Neuron (in vitro differentiated cells): Measurements from ENCODE around the gene HMCN1.

Source experiments
- H2AFZ ChIP-seq: one replicate; pipeline ENCODE4 v1.6.1; 2013; ENCODE audit warnings: low read depth, mild to moderate bottlenecking, inconsistent platforms, low read length, moderate library complexity
- H3K27me3 ChIP-seq: one replicate; pipeline ENCODE4 v1.6.1; 2013; ENCODE audit warnings: low read length; ENCODE audit not compliant: insufficient read depth
- H3K36me3 ChIP-seq: one replicate; pipeline ENCODE4 v1.6.1; 2013; ENCODE audit warnings: low read length; ENCODE audit not compliant: insufficient read depth
- H3K4me1 ChIP-seq: one replicate; pipeline ENCODE4 v1.6.1; 2013; ENCODE audit warnings: low read length; ENCODE audit not compliant: insufficient read depth
- H3K4me3 ChIP-seq: 2 replicates; pipeline ENCODE4 v1.5.1; 2013; ENCODE audit warnings: mild to moderate bottlenecking, low read length, moderate library complexity
- H3K9me3 ChIP-seq: one replicate; pipeline ENCODE4 v1.6.1; 2013; ENCODE audit warnings: low read length

The HMCN1 gene

DNA sequence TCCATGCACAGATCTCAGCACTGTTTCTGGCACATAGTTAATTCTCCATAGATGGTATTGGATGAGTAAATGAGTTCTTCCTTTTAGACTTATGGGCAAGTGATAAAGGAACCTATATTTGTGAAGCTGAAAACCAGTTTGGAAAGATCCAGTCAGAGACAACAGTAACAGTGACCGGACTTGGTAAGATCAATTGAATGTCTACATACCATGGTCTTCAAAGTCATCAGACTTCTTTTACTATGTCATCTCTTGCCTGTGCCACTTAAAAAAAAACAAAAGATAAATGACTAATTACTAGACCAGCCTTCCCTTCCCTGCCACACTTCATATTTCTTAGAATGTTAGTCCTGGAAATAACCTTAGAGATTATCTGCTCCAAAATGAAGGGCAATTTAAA, 246.7 kb downstream of the HMCN1 start:
- Histone ChIP-seq H3K27me3 (no peaks in the 10 kb centered on the region), H2AFZ (no peak overlapping the region), H3K9me3 (no peaks in the 10 kb centered on the region), H3K4me3 (no peak overlapping the region), H3K4me1 (peaks cover 6% of the 10 kb centered on the region), H3K36me3 (no peaks in the 10 kb centered on the region)

DNA sequence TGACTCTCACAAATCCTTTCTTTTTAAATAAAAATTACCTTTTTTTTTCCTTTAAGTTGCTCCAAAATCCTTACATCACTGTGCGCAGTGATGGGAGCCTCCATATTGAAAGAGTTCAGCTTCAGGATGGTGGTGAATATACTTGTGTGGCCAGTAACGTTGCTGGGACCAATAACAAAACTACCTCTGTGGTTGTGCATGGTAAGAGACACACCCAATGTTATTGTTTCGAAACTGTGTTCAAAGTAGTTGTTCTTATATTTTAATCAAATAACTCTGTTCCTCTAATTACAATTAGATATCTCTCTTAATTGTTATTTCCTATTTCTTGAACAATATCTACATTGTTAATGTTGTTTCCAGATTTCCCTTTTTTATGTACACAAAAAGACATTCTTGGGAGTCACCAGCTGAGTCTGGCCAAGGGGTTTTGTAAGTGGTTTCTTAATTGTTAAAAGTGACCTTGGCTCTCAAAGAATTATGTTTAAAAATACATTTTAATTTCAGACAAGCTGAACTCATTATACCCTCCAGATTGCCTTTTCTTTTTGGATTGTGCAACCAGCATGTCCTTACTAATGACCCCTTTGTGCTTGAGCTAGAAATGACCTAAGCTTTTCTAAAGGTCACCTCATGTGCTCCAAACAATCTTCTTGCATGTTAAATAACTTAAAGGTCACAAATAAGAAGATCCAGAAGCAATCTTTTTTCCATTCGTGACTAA, 250.1 kb downstream of the HMCN1 start:
- no peak overlapping the region for H3K4me3 ChIP-seq
- H3K36me3 ChIP-seq, result no peaks in the 10 kb centered on the region
- no peak overlapping the region for H2AFZ ChIP-seq
- no peaks in the 10 kb centered on the region for H3K9me3 ChIP-seq
- no peaks in the 10 kb centered on the region for H3K27me3 ChIP-seq
- peaks cover 6% of the 10 kb centered on the region for H3K4me1 ChIP-seq

DNA sequence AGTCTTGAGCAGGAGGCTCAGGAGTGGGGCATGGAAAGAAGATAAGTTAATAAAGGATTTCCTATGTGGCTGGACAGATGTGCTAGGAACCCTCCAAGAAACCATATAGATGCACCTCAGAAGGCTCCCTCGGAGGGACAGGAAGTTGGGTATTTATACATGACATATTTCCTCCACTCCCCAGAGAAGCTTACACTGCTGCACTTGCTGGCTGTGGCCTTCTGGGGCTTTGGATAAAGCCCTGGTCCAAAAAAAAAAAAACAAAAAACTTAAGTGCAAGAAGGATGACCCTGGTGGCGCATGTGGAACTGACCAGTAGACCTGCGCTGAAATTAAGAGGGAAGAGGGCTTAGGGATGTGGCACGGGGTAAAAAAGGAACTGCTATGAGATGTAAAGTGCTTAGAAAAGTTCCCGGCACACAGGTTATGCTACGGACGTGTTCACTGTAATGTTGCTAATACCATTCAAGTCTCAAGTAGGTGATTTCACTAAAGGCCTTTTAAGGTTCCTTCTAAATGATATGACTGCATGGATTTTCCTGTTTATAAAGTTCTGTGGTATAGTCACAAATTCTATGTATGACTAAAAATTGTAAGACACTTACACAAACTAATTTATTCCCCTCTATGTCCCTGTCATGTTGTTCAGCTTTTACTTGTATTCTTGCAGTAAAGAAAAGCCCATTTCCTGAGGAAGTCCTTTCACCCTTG, 253.6 kb downstream of the HMCN1 start:
- H3K36me3 ChIP-seq, result no peaks in the 10 kb centered on the region
- no peak overlapping the region for H2AFZ ChIP-seq
- peaks cover 6% of the 10 kb centered on the region for H3K4me1 ChIP-seq
- no peak overlapping the region for H3K4me3 ChIP-seq
- H3K27me3 ChIP-seq, result no peaks in the 10 kb centered on the region
- H3K9me3 ChIP-seq, result no peaks in the 10 kb centered on the region

DNA sequence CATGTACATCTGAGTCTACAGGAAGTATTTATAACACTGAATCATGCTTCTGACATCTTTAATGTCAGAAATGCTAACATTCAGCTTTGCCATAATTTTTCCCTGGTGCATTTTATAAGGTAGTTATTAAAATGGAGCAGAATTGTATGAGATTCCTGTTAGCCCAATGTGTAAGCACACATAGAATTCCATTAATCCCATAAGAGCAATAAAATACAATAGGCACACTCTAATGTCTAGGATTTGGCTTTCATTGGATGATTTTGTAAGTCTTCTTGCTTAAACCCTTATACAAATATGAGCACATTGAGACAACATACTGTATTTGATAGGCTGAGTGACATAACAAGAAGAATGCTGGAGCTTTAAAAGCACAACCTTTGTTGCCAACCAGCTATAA, 256.4 kb downstream of the HMCN1 start:
- no peaks in the 10 kb centered on the region for H3K27me3 ChIP-seq
- no peaks in the 10 kb centered on the region for H3K4me1 ChIP-seq
- no peaks in the 10 kb centered on the region for H3K36me3 ChIP-seq
- H3K9me3 ChIP-seq, result no peaks in the 10 kb centered on the region
- no peak overlapping the region for H3K4me3 ChIP-seq
- H2AFZ ChIP-seq, result no peak overlapping the region

DNA sequence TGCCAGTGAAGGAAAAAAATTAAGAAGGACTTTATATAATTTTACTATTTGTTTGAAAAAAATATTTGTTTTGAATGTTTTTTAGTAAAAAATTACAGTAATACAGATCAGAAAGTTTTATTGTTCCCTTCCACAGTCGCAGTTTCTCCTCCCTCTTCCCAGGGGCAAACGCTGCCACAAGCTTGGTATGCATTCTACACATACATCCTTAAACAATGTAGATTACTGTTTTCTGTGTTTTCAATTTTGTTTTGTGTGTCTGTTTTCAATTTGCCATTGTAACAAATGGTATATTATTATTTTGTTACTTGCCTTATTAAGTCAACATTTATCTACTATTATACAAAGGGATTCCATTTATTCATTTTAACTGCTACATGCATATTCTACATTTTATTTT, 257.1 kb downstream of the HMCN1 start:
- H3K27me3 ChIP-seq, result no peaks in the 10 kb centered on the region
- H2AFZ ChIP-seq, result no peak overlapping the region
- no peaks in the 10 kb centered on the region for H3K36me3 ChIP-seq
- H3K9me3 ChIP-seq, result no peaks in the 10 kb centered on the region
- H3K4me3 ChIP-seq, result no peak overlapping the region
- no peaks in the 10 kb centered on the region for H3K4me1 ChIP-seq

DNA sequence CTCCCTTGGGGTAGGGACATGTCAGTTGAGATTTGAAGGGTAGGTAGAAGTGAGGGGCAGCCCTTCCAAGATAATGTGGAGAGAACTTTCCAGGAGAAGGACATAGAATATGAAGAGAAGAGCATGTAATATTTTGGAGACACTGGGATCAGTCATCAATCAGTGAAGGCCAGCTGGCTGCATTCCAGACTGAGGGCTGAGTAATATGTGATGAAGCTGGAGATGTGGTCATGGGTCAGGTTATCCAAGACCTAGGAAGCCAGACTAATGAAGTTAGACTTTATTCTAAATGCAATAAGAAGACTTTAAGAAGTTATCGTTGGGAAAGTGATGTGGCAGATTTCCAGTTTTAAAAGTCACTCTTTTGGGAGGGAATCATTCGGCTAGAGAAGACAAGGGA, 262.0 kb downstream of the HMCN1 start:
- H3K27me3 ChIP-seq, result no peaks in the 10 kb centered on the region
- no peak overlapping the region for H3K4me3 ChIP-seq
- no peaks in the 10 kb centered on the region for H3K9me3 ChIP-seq
- H3K36me3 ChIP-seq, result no peaks in the 10 kb centered on the region
- H2AFZ ChIP-seq, result no peak overlapping the region
- no peaks in the 10 kb centered on the region for H3K4me1 ChIP-seq

DNA sequence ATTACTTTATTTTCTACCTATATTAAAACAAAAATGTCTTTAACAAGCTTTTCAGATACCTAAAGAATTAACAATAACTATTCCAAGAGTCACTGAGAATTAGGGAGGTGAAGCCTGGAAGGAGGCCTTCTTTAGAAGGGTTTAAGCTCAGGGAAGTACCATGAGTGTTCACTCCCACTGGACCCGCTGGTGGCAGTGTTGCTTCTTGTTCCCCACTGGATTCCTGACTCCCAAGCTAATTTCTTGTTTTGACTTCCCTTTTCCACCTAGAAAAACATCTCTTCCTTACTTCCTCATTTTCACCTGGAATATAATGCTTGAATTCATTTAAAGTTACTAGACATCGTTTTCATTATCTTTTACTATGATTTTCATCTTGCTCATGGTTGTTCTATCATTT, 264.2 kb downstream of the HMCN1 start:
- H3K27me3 ChIP-seq, result no peaks in the 10 kb centered on the region
- H3K4me1 ChIP-seq, result no peaks in the 10 kb centered on the region
- no peaks in the 10 kb centered on the region for H3K9me3 ChIP-seq
- no peak overlapping the region for H3K4me3 ChIP-seq
- H3K36me3 ChIP-seq, result no peaks in the 10 kb centered on the region
- no peak overlapping the region for H2AFZ ChIP-seq

DNA sequence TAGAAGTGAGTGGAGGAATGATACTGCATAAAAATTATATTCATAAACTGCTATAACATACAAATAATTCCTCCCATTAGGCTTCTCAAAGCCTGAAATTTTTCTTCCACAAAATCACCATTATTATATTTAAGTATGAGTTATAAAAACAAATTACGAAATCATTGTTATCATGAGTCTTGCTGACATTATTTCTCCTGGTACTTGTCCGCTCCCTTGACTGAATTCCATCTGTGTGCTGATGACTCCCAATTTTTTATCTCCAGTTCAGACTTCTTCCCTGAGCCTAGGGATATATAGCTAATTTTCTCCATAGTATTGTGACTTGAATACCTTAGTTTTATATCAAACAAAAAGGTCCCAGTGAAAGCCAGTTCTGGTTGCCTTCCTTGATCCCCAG, 268.2 kb downstream of the HMCN1 start:
- H3K4me3 ChIP-seq, result no peak overlapping the region
- H3K9me3 ChIP-seq, result no peaks in the 10 kb centered on the region
- H3K27me3 ChIP-seq, result no peaks in the 10 kb centered on the region

DNA sequence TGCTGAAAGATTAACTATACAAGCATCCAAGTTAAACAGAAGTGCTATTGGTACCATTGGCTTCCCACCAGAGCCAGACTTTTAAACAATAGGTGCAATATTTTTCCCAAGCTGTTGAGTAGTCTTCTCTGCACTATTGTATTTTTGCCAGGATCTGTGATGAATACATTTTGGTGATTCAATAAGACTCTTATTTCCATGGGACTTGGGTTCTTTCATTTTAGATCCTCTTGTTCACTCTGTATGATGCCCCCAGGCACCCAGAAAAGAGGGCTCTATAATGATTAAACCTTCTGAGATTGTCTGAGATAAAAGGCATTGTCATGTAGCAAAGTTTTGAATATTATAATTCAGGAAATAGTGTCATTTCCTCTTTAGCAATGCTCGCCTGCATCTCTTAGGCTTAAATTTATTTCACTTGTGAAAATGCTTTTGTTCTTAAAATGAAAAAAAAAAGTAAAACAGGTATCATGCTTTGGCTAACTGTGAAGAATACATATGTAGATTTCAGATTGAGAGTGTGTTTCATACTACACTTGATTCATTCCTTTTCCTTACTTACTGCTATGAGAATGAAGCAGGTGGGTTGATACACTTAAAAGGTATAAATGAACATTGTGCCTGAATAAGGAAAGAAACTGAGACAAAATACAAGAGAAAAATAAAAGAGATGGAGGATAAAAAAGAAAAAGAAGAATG, 275.0 kb downstream of the HMCN1 start:
- Histone ChIP-seq H3K36me3 (no peaks in the 10 kb centered on the region), H3K9me3 (no peaks in the 10 kb centered on the region), H3K4me3 (no peak overlapping the region), H3K27me3 (no peaks in the 10 kb centered on the region), H3K4me1 (no peaks in the 10 kb centered on the region), H2AFZ (no peak overlapping the region)

More for the DNA sequence above, 268.2 kb downstream of the HMCN1 start:
- Histone ChIP-seq H3K36me3 (no peaks in the 10 kb centered on the region), H2AFZ (no peak overlapping the region), H3K4me1 (no peaks in the 10 kb centered on the region)

DNA sequence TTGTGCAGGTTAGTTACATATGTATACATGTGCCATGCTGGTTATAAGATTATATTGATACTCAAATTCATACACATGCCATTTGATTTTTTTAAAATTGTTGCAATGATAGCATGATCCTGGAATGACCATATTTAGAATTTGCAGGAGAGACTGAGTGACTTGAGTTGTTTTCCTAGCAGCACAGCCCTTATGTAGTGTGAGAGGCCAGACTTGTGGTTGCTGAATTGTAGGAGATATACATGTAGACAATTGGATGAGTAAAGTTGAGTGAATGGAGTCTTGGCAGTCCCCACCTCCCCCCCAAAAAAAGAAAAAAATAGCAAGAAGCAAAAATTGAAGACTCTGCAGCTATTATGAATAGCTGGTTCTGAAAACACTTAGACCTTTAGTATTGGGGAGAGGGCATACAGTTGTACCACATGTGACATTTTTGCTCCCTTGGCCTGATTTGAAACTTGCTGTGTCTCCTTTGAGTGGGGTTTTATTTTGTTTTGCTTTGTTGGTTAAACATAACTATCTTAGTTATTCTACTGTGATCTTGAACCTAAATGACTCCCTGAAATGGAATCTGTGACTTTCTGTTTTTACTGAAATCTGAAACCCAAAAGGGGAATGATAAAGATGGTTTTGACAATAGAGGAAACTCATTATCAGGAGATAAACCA, 280.3 kb downstream of the HMCN1 start:
- Histone ChIP-seq H3K4me1 (no peaks in the 10 kb centered on the region), H3K36me3 (no peaks in the 10 kb centered on the region), H3K9me3 (no peaks in the 10 kb centered on the region), H2AFZ (no peak overlapping the region), H3K27me3 (no peaks in the 10 kb centered on the region), H3K4me3 (no peak overlapping the region)

DNA sequence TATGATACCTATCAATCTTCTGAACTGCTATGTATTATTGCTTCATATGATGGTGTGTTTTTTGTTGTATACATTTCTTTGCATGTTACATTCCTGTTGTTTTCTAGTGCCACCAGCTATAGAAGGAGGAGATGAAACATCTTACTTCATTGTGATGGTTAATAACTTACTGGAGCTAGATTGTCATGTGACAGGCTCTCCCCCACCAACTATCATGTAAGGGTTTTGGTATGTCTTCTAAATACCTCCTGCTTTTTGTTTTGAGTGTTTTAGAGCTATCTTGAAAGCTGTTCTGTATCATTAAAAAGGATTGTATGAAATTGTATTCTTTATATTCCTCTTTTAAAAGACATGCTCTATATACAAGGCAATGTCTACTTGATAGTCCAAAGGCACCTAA, 282.7 kb downstream of the HMCN1 start:
- no peaks in the 10 kb centered on the region for H3K4me1 ChIP-seq
- no peak overlapping the region for H3K4me3 ChIP-seq
- no peaks in the 10 kb centered on the region for H3K27me3 ChIP-seq
- H3K36me3 ChIP-seq, result no peaks in the 10 kb centered on the region
- H3K9me3 ChIP-seq, result no peaks in the 10 kb centered on the region
- H2AFZ ChIP-seq, result no peak overlapping the region

DNA sequence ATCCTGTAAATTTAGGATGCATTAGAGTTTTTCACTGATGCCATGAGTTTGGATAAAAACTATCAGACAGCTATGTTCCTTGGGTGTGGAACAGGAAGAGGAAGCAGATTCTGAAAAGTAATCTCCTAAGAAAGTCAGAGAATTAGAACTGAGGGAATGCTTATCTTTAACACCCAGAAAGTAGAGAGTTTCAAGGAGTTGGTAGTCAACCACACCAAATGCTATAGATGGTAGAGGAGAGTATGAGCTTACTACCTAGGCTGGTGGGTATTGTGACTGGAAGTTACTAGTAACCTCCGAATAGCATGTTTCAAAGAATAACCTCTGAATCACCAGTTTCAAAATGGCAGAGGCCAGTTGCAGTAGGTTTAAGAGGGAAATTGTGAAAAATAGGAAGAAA, 288.0 kb downstream of the HMCN1 start:
- H3K27me3 ChIP-seq, result no peaks in the 10 kb centered on the region
- no peaks in the 10 kb centered on the region for H3K36me3 ChIP-seq
- H2AFZ ChIP-seq, result no peak overlapping the region
- no peaks in the 10 kb centered on the region for H3K9me3 ChIP-seq
- H3K4me1 ChIP-seq, result no peaks in the 10 kb centered on the region
- H3K4me3 ChIP-seq, result no peak overlapping the region

DNA sequence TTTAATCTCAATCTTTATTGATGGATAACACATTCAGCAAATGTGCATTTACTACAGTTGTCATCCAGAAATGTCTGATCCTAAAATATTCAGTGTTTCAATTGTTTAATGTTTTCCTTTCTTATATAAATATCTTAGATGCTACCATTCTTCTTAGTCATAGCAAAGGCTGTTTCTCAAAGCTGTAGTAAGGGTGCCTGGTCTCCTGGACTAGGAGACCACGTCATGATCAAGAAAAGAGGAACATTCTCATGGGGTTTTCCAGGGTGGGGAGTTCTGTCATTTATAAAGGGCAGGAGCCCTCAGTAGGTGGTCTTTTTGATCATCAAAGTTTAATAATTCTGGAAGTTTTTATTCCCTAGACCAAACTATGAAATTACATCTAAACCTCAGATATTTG, 292.8 kb downstream of the HMCN1 start:
- H3K9me3 ChIP-seq, result no peaks in the 10 kb centered on the region
- H3K4me1 ChIP-seq, result no peaks in the 10 kb centered on the region
- no peaks in the 10 kb centered on the region for H3K27me3 ChIP-seq
- no peaks in the 10 kb centered on the region for H3K36me3 ChIP-seq
- no peak overlapping the region for H2AFZ ChIP-seq
- no peak overlapping the region for H3K4me3 ChIP-seq
